GM21360 (cell line): ENCODE data around the gene PDE6A.
"Not testable (repeated sequence)": the region's sequence is repeated elsewhere in the genome, so short reads cannot be mapped to it uniquely, and the experiment has no call there.

Experiments used
- ATAC-seq: cut with Tn5 transposase; IDR thresholded peaks from one replicate; pipeline ENCODE4 v1.9.1; 2021; ENCODE audit warnings: mild to moderate bottlenecking, moderate library complexity; ENCODE audit not compliant: unreplicated experiment

The PDE6A gene

GRCh38 chr5:149953436-149954121 lies 9.0 kb upstream of the PDE6A start:
- no peak for ATAC-seq

- ATAC-seq, result no peak
These were observed 6.7 kb upstream of the PDE6A start for GRCh38 chr5:149951138-149951749.

GRCh38 chr5:149948993-149949392 lies 4.4 kb upstream of the PDE6A start:
- ATAC-seq, result no peak

DNA sequence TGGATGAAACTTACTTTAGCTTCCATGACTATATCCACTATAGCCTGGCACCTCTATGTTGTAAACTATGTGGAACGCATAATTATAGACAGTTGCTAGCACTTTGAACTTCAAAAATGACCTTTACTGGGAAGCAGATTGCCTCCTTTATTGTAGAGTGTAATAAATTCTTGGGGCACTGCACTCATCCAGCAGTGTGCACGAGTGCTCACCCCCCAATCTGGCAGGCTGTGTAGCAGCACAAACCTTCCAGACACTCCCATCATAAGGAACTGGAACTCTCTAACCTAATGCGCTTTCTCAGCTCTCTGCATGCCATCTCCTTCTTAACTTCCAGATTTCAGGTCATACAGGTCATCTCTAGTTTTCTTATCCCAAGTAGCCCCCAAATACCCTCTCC lies 1.5 kb upstream of the PDE6A start:
- no peak for ATAC-seq

DNA sequence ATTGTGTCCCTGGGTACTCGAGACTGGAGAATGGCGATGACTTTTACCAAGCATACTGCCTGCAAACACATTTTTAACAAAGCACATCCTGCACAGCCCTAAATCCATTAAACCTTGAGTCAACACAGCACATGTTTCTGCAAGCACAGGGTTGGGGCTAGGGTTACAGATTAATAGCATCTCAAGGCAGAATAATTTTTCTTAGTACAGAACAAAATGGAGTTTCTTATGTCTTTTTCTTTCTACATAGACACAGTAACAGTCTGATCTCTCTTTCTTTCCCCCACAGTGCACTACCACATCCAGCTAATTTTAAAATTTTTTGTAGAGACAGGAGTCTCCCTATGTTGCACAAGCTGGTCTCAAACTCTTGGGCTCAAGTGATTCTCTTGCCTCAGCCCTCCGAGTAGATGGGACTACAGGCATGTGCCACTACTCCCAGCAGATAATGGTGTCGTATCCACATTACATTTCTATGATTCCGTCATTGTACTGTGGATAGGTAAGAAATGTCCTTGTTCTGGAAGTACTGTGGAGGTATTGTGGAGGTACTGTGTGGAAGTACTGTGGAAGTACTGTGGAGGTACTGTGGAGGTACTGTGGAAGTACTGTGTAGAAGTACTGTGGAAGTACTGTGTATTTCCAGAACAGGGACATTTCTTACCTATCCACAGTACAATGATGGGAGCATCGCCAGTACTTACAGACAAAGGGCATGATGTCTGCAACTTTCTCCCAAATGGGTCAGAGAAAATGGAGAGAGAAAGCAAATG lies 1.2 kb downstream of the PDE6A start:
- ATAC-seq, result not testable (repeated sequence)

DNA sequence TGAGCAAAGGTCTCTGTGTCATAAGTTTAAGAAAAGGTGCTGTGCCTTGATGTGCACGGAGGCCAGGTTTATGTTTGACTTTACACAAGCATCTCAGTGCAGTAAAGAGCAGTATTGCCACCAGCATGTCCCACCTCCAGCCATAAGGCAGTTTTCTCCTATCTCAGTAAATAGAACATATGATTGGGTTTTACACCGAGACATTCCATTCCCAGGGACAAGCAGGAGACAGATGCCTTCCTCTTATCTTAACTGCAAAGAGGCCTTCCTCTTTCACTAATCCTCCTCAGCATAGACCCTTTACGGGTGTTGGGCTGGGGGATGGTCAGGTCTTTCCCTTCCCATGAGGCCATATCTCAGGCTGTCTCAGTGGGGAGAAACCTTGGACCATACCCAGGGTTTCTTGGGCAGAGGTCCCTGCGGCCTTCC lies 1.8 kb downstream of the PDE6A start:
- not testable (repeated sequence) for ATAC-seq

- ATAC-seq, result no peak
These were observed 2.4 kb downstream of the PDE6A start for GRCh38 chr5:149942199-149942598.

GRCh38 chr5:149941795-149942194 lies 2.8 kb downstream of the PDE6A start:
- ATAC-seq, result no peak

DNA sequence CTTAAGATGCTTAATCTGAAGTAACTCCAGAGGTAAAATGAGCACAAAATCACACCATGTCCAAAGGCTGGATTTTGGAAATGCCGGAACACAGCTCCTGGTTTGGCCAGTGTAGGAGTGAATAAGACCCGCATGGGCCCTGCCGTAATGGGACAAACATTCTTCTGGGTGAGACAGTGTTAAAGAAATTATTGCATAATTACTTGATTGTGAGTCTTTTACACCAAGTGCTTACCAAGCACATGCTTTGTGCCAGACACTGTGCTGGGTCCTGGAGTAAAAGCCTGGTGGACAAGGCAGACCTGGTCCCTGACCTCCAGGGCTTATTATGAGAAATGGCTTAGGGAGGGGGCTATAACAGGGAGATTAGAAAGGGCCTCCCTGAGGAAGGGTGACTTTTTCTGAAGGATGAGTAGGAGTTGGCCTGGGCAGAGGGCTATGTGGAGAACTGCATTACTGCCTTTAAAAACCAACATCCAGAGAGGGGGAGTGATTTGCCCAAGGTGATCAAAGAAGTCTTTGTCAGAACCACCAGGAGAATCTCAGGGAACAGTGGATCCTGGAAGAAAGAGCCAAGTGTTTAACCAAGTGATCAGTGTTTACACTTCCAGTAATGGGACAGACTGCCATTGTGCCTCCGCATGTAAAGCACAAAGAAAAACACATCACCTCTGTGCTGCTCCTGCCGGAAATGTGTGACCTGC lies 3.5 kb downstream of the PDE6A start:
- ATAC-seq, result no peak

GRCh38 chr5:149940077-149940574 lies 4.5 kb downstream of the PDE6A start:
- peak; percentile 82 for ATAC-seq

- no peak for ATAC-seq
These were observed 5.0 kb downstream of the PDE6A start for GRCh38 chr5:149939546-149939945.

- no peak for ATAC-seq
These were observed 5.7 kb downstream of the PDE6A start for GRCh38 chr5:149938791-149939358.

DNA sequence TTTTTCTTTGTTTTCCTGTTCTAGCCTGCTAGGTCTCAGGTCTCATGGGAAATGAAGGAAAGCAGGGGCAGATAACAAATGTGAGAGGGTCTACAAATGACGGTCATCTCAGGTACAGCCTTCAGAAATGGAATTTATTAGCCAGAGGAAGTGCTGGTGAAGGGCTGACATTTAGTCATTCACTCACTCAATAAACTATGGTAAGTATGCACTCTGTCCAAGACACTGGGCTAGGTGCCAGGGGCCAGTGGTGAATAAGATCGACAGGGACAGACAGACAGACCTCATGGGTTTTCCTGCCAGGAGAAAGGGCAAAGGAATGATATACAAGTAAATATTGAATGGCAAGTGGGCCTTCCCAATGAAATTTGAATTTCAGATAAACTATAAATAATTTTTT lies 6.3 kb downstream of the PDE6A start:
- no peak for ATAC-seq

DNA sequence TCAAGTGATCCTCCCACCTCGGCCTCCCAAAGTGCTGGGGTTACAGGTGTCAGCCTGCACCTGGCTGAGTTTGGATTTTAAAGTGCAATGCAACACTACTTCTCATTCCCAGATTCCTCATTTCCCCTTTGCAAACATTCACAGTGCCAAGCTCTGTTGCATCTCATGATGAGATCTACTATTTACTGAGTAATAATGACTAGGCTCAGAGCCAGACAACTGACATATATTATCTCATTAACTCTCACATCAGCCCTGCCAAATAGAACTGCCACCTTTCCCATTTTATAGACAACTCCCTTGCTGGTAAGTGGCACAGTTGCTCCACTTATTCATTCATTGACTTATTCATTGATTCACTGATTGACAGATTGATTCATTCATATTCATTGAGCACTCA lies 7.0 kb downstream of the PDE6A start:
- ATAC-seq, result no peak

DNA sequence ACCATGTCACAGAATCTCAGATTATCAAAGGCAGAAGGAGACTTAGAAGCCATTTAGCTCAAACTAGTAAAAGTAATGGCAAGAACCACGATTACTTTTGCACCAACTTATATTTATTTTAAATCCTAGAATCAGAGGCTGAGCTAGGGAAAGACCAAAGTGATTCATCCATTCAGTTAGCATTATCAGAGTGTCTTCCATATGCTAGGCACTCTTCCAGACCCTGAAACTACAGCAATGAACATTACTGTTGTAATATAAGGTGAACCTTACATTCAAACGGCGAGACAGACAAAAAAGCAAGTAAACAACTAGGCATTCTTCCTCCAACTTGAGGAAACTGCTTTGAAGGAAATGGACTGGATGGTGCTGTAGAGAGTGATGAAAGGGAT lies 7.9 kb downstream of the PDE6A start:
- ATAC-seq, result no peak

GRCh38 chr5:149936044-149936699 lies 8.4 kb downstream of the PDE6A start:
- no peak for ATAC-seq

GRCh38 chr5:149935431-149935901 lies 9.1 kb downstream of the PDE6A start:
- ATAC-seq, result no peak

DNA sequence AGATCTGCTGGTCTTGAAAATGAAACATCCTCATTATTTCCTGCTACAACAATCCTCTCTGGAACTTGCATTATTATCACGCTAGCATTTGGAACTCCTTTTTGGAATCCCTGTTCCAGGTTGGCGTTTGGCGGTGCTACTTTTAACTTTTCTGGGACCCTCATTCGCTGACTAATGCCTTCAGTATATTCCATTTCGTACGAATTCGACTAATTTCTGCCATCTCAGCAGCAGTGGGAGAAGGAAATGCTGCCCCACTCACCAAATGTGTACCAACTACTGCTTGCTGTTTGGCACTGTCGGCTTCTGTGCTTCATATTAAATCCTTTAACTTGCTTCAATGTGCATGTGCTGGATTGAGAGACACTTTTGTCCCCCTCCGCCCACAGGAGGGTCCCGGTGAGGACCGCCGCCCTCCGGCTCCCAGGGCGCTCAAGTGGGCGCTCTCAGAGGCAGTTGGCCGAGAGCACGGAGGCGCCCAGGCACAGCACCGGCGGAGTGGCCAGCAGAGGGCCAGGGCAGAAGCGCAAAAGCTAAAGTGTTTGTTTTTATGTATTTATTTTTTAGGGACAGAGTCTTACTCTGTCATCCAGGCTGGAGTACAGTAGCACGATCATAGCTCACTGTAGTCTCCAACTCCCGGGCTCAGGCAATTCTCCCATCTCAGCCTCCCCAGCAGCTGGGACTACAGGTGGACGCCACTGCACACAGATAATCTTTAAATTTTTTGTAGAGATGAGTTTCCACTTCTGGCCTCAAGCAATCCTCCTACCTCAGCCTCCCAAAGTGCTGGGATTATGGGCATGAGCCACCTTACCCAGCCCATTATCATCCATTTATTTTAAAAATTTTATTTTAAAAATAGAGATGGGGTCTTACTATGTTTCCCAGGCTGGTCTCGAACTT lies 11.9 kb downstream of the PDE6A start:
- ATAC-seq, result no peak

DNA sequence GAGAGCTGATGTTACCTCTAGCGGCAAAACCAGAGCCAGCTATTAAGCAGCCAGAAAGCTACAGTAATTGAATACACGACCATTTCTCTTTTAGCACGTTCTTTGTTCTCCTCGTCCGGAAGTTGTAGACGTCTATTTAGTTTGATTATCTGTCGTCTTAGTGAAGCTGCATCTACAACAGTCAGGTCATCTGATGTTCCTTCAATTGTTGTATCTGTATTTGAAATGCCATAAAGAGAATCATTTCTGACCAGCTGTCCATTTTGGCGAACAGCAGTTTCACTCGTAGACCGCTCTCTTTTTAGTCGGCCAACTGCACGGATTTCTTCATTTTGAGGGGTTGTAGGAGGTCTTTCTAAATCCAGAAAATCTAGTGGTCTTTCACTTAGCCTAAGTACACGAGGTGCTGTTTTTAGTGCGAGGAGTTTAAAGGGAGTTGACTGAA lies 12.6 kb downstream of the PDE6A start:
- no peak for ATAC-seq
